Stomach (tissue), 9 donors: ENCODE results near the gene FAM120AOS. TPM values are rescaled to one million over a fixed set of nuclear protein-coding genes. Genes with fewer than 3 reads are reported as not detected.

Experiments used
- DNase-seq, 2 donors: peaks; one replicate each; pipeline versions ENCODE4 v3.0.0 to v3.0.0-alpha.2; 2013 to 2019
- H3K27ac ChIP-seq, 5 donors: fragments of 200-600 bp in 4 of 5; sonication (generic) in 4 of 5; one replicate each; pipeline ENCODE4 v1.5.1; 2013 to 2019; ENCODE audit warnings: mild to moderate bottlenecking in 1 of 5, moderate library complexity in 1 of 5
- H3K27me3 ChIP-seq, 3 donors: fragments of 200-600 bp; sonication (generic); one replicate each; pipeline ENCODE4 v1.5.1; 2017 to 2019; ENCODE audit warnings: mixed run types in 1 of 3
- H3K36me3 ChIP-seq, 4 donors: fragments of 200-600 bp; sonication (generic); 1 replicate in 3 of 4; 2 replicates in 1 of 4; pipeline ENCODE4 v1.5.1; 2016 to 2019
- H3K4me1 ChIP-seq, 4 donors: fragments of 200-600 bp; sonication (generic); one replicate each; pipeline ENCODE4 v1.5.1; 2016 to 2019
- H3K4me3 ChIP-seq, 4 donors: fragments of 200-600 bp; sonication (generic) in 3 of 4; one replicate each; pipeline ENCODE4 v1.5.1; 2016 to 2019; ENCODE audit warnings: mild to moderate bottlenecking in 1 of 4
- H3K9me3 ChIP-seq, 4 donors: fragments of 200-600 bp; sonication (generic); one replicate each; pipeline ENCODE4 v1.5.1; 2016 to 2019
- EP300 ChIP-seq: sonication (generic); formaldehyde crosslinking; IDR thresholded peaks from one replicate; pipeline ENCODE4 v1.6.1; 2017; ENCODE audit warnings: antibody characterized with exemption
- POLR2A ChIP-seq, 4 donors: fragments of 450-650 bp; IDR thresholded peaks; one replicate each; pipeline ENCODE4 v1.6.1; 2016; ENCODE audit warnings: antibody characterized with exemption in 4 of 4, control low read depth in 2 of 4, mild to moderate bottlenecking in 1 of 4, moderate library complexity in 1 of 4
- POLR2AphosphoS5 ChIP-seq, 3 donors: sonication (generic); formaldehyde crosslinking; IDR thresholded peaks; one replicate each; pipeline ENCODE4 v1.6.1; 2016; ENCODE audit warnings: antibody characterized with exemption in 3 of 3
- WGBS, 5 donors: extraction: QIAGEN DNeasy Blood & Tissue Kit in 3 of 5; methylation state at CpG; one replicate each; pipeline versions ENCODE4 v1.1.5 to v1.1.7; 2013 to 2018; 5-methylcytosine and 5-hydroxymethylcytosine counted together
- intact Hi-C: fragments of 100-400 bp; cut with DNase I; formaldehyde crosslinking; loops from one replicate; pipeline ENCODE4 v1.15.1; 2023; ENCODE audit warnings: low total_unique reads
- polyA plus RNA-seq, 3 donors: library from polyadenylated mRNA; stranded (reverse); fragments of 200-250 nt; gene quantifications; one replicate each; pipeline ENCODE4 v1.2.3, GENCODE V29; 2013
- total RNA-seq, 5 donors: library from RNA; depleted of rRNA; stranded (reverse); fragments of >200 nt; gene quantifications; one replicate each; pipeline versions ENCODE4 v1.1.0 to v1.2.3, GENCODE V29; 2014 to 2016
- TF ChIP-seq, protein P1 (sequence below), 7 experiments: fragments of 450-650 bp in 4 of 7; fragments of 200-600 bp in 3 of 7; sonication (generic) in 3 of 7; IDR thresholded peaks; one replicate each; pipeline ENCODE4 v1.5.1; 2016 to 2019; ENCODE audit warnings: antibody characterized with exemption in 7 of 7, control low read depth in 2 of 7, mild to moderate bottlenecking in 1 of 7
- donor health status: healthy with polysubstance abuse.
- donor health status: Bipolar disorder and iron deficiency.
- donor health status: healthy.

FAM120AOS gene
- total and polyA plus RNA-seq, 8 donors: 12.9 to 232 (median 39.3) TPM

DNA sequence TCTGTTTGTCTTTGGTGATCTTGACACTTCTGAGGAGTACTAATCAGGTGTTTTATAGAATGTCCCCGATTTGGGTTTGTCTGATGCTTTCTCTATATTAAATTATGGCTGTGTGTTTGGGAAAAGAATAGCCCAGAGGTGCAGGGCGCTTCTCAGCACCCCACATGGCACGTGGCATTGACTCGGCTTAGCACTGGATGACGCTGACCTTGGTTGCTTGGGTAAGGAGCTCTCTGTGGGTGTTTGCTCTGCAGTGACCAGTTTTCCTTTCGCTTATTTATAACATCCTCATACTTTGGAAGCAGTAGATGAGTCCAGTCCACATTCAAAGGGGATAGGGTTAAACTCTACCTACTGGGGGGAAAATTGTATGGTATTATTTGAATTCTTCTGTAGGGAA lies 12.5 kb upstream of the FAM120AOS start:
- peaks cover 65 to 98% (median 81%) of the 10 kb centered on the region in 4 donors for H3K4me1 ChIP-seq
- H3K36me3 ChIP-seq: no peaks in the 10 kb centered on the region
- TF ChIP-seq EP300 (no peak), POLR2A (IDR thresholded peaks at IDR 0.05) (no peak), POLR2AphosphoS5 (IDR thresholded peaks at IDR 0.05) (peak in 1 of 3 donors; percentile 8)
- TF ChIP-seq, protein P1, sequence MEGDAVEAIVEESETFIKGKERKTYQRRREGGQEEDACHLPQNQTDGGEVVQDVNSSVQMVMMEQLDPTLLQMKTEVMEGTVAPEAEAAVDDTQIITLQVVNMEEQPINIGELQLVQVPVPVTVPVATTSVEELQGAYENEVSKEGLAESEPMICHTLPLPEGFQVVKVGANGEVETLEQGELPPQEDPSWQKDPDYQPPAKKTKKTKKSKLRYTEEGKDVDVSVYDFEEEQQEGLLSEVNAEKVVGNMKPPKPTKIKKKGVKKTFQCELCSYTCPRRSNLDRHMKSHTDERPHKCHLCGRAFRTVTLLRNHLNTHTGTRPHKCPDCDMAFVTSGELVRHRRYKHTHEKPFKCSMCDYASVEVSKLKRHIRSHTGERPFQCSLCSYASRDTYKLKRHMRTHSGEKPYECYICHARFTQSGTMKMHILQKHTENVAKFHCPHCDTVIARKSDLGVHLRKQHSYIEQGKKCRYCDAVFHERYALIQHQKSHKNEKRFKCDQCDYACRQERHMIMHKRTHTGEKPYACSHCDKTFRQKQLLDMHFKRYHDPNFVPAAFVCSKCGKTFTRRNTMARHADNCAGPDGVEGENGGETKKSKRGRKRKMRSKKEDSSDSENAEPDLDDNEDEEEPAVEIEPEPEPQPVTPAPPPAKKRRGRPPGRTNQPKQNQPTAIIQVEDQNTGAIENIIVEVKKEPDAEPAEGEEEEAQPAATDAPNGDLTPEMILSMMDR (IDR thresholded peaks at IDR 0.05): no peak
- intact Hi-C loops: no loop called here
- H3K27me3 ChIP-seq: no peaks in the 10 kb centered on the region
- peak overlapping the region; percentile 41 to 89 (median 76) for H3K27ac ChIP-seq
- H3K9me3 ChIP-seq: no peaks in the 10 kb centered on the region
- DNase-seq: peak in 1 of 2 donors; percentile 54
- H3K4me3 ChIP-seq: no peak overlapping the region
- 52 to 66% (median 55%) methylated on average over 6 of the region's 6 CpGs for WGBS, 5 donors

DNA sequence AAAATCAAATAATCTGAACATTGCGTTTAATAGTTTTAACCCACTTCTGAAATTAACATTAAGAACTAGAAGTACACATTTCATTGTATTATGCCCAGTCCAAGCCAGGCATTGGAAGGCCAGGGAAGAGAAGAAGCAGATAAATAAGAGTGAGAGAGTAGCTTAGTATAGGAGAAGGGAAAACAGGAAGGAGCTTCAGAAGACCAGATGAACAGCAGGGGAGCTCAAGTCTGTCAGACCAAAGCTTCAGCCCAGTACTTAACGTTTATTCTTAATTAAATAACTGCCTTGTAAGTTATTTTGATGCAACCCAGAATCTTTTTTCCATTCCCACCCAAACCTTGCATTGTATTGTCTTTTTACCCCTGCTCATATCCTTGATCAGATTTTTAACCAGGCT lies 11.5 kb upstream of the FAM120AOS start:
- no peak for TF ChIP-seq EP300
- TF ChIP-seq, protein P1 (IDR thresholded peaks at IDR 0.05): no peak
- TF ChIP-seq POLR2A (IDR thresholded peaks at IDR 0.05): no peak
- TF ChIP-seq POLR2AphosphoS5 (IDR thresholded peaks at IDR 0.05): no peak
- no peaks in the 10 kb centered on the region for H3K36me3 ChIP-seq
- 64 to 73% (median 66%) methylated on average over 2 of the region's 2 CpGs for WGBS, 5 donors
- H3K27me3 ChIP-seq: no peaks in the 10 kb centered on the region
- peaks cover 61 to 99% (median 82%) of the 10 kb centered on the region in 4 donors for H3K4me1 ChIP-seq
- DNase-seq: no peak
- H3K9me3 ChIP-seq: no peaks in the 10 kb centered on the region
- H3K27ac ChIP-seq: peak overlapping the region in 4 of 5 donors; percentile 73 to 89 (median 80)
- H3K4me3 ChIP-seq: no peak overlapping the region
- intact Hi-C loops: no loop called here

DNA sequence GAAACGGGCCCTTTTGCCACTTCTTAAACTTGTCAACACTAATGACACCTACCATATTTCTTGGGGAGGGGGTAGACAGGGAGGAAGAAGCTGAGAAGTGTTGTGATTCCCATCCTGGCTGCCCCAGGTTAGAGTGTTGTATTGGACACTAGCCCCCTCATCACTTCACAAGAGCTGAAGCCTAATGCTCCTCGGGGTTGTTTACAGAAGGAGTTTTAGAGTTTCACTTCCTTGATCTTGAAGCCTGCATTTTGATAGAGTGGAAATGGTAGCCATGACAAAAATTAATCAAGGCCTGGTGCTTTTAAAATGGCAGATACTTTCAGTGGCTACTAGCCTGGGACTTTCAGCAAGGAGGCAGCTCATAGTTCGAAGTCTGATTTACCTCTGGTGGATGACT lies 11.0 kb upstream of the FAM120AOS start:
- H3K4me3 ChIP-seq: no peak overlapping the region
- no peaks in the 10 kb centered on the region for H3K36me3 ChIP-seq
- H3K27me3 ChIP-seq: no peaks in the 10 kb centered on the region
- DNase-seq: peak in 1 of 2 donors; percentile 53
- H3K4me1 ChIP-seq: peaks cover 59 to 99% (median 81%) of the 10 kb centered on the region in 4 donors
- intact Hi-C loops: no loop called here
- H3K27ac ChIP-seq: peak overlapping the region; percentile 73 to 89 (median 76)
- no peaks in the 10 kb centered on the region for H3K9me3 ChIP-seq
- TF ChIP-seq POLR2A (IDR thresholded peaks at IDR 0.05): no peak
- TF ChIP-seq POLR2AphosphoS5 (IDR thresholded peaks at IDR 0.05): peak in 1 of 3 donors; percentile 17
- WGBS, 5 donors: 38 to 58% (median 44%) methylated on average over 3 of the region's 3 CpGs

DNA sequence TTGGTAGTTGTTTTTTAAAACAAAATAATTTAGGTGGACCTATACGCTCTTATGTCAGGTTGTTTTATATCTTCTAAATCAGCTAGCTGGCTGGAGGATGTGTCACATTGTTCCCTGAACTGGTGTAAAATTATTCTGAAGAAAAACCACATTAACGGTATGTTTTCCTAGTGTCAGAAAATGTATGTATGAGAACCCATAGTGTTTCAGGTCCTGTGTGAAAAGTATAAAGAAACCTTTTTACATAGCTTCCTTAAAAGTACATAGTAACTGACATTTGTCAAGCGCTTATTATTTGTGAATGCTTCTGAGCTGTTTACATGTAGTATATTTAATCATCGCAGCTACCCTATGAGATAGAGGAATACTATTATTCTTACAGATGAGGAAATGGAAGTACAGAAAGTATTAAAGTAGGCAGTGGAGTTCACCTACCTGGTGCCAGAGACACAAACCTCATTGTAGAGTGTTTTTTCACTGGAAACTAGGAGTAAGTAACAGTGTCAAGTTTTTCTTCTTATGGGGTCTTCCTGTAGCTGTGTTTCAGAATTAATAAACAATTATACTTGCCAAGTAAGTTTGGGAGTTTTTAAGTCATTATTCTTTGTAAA lies 10.4 kb upstream of the FAM120AOS start:
- WGBS, 5 donors: 48 to 68% (median 65%) methylated on average over 4 of the region's 4 CpGs

More for the DNA sequence above, 10.4 kb upstream of the FAM120AOS start:
- peaks cover 58 to 99% (median 80%) of the 10 kb centered on the region in 4 donors for H3K4me1 ChIP-seq
- H3K4me3 ChIP-seq: no peak overlapping the region
- H3K27me3 ChIP-seq: no peaks in the 10 kb centered on the region
- peak overlapping the region in 4 of 5 donors; percentile 73 to 89 (median 80) for H3K27ac ChIP-seq
- no peak for TF ChIP-seq POLR2A (IDR thresholded peaks at IDR 0.05)
- TF ChIP-seq, protein P1 (IDR thresholded peaks at IDR 0.05): no peak
- no peak for TF ChIP-seq EP300
- no peak for TF ChIP-seq POLR2AphosphoS5 (IDR thresholded peaks at IDR 0.05)
- H3K36me3 ChIP-seq: no peaks in the 10 kb centered on the region
- H3K9me3 ChIP-seq: no peaks in the 10 kb centered on the region
- intact Hi-C loops: no loop called here
- no peak for DNase-seq
